HG02678 (cell line): ENCODE measurements around the gene DAAM1.

Source experiments
- ATAC-seq: cut with Tn5 transposase; IDR thresholded peaks from one replicate; pipeline ENCODE4 v1.9.1; 2021; ENCODE audit warnings: mild to moderate bottlenecking, moderate library complexity; ENCODE audit not compliant: unreplicated experiment

Gene DAAM1

GRCh38 chr14:59336706-59337105 lies 148.2 kb downstream of the DAAM1 start:
- no peak for ATAC-seq

GRCh38 chr14:59337141-59337611 lies 148.7 kb downstream of the DAAM1 start:
- ATAC-seq = no peak

- ATAC-seq = no peak
Observed at GRCh38 chr14:59338761-59339160, 150.3 kb downstream of the DAAM1 start.

GRCh38 chr14:59339524-59340330 lies 151.3 kb downstream of the DAAM1 start:
- no peak for ATAC-seq

DNA sequence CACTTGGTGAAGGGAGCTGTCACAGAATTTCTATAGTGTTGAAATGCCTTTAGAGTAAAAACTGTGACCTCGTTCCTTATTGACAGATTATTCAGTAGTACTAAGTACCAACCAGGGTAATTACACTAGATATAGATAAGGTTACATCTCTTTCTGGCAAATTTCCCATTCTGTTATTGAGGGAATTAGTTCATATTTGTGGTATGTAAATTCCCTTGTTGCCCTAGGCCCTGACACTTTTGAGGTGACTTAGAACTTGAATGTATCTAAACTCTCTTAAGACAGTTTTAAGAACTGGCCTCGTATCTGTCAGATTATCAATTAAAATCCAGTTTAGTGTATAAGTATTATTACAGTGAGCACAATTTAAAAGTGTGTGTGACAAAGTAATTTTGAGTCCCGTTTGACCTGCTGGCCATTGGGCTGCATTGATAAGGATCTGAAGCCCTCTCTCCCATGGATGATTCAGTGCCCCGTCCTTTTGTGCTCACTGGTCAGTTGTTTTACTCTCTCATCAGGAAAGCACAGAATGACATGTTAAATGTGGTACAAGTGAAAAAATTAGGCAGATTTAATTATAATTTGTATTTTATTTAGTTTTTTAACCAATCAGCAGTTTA lies 153.5 kb downstream of the DAAM1 start:
- no peak for ATAC-seq

GRCh38 chr14:59342516-59343484 lies 154.3 kb downstream of the DAAM1 start:
- no peak for ATAC-seq

- no peak for ATAC-seq
Observed at GRCh38 chr14:59343585-59343984, 155.1 kb downstream of the DAAM1 start.

- no peak for ATAC-seq
Observed at GRCh38 chr14:59344016-59344415, 155.5 kb downstream of the DAAM1 start.

- no peak for ATAC-seq
Observed at GRCh38 chr14:59344691-59345455, 156.4 kb downstream of the DAAM1 start.

GRCh38 chr14:59346329-59346728 lies 157.9 kb downstream of the DAAM1 start:
- ATAC-seq = no peak

GRCh38 chr14:59346796-59347510 lies 158.5 kb downstream of the DAAM1 start:
- ATAC-seq = no peak

DNA sequence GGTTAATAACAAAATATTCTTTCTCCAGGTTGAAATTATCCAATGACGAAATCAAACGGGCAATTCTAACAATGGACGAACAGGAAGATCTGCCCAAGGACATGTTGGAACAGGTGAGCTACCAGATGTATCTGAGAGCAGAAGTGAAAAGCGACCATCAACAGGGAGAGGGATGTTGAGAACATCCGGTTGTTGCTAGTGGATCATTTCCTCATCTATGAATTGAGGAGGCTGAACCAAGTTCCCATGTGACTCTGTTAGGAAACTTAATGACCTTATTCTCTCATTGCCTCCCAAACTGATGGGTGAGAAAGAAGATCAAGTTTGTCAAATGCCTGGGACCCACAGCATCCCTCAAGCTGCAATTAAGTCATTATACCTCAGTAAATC lies 159.0 kb downstream of the DAAM1 start:
- no peak for ATAC-seq

GRCh38 chr14:59347915-59348314 lies 159.4 kb downstream of the DAAM1 start:
- no peak for ATAC-seq

GRCh38 chr14:59349258-59349701 lies 160.8 kb downstream of the DAAM1 start:
- ATAC-seq = no peak

DNA sequence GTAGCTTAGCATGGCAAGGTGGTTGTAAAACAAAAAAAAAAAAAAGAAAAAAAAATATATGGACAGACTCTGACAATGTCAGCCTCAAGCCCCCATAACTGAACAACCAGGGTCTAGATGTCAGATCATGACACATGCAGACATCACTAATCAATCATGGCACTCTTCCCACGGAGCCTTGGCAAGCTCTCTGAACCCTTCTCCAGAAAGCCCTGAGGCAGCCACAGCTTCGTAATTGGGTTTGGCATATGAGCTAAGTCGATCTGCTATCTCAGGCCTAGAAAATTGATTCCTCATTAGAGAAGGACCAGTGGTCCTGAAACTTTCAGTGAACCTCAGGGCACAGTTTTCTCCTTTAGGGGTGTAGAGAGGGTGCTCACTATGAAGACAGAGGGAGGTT lies 164.5 kb downstream of the DAAM1 start:
- no peak for ATAC-seq

DNA sequence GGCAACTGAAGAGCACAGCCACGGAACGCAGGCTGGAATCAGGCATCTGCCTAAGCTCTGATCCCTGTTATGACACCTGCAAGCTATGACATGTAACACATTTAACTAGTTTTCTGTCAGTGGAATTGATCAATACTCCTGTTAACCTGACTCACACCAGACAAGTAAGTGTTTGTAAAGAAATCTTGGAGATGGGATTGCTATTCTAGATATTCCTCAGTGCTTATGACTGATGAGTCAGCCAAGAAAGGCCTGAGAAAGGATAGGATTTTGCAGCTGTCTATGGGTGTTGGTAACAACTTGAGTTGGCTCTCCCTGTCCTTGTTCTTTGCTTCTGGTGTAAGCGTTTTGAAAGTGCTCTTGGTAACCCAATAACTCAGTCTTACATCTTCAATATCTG lies 166.2 kb downstream of the DAAM1 start:
- no peak for ATAC-seq

- no peak for ATAC-seq
Observed at GRCh38 chr14:59355091-59355490, 166.6 kb downstream of the DAAM1 start.

GRCh38 chr14:59356312-59356711 lies 167.8 kb downstream of the DAAM1 start:
- peak; percentile 43 for ATAC-seq

- peak; percentile 79 for ATAC-seq
Observed at GRCh38 chr14:59356767-59357166, 168.3 kb downstream of the DAAM1 start.

- ATAC-seq = no peak
Observed at GRCh38 chr14:59358102-59358501, 169.6 kb downstream of the DAAM1 start.
